ENCODE results near the gene OR5B2. TPM values are rescaled to one million over a fixed set of nuclear protein-coding genes. Genes with fewer than 3 reads are reported as not detected.

Gene OR5B2
- total RNA-seq, 2 experiments from 2014 or later: not detected

GRCh38 chr11:58395581-58395980 lies 32.3 kb downstream of the OR5B2 start:
- Mint-ChIP-seq H3K9me3 (no peaks in the 10 kb centered on the region), H3K4me1 (no peaks in the 10 kb centered on the region), H3K4me3 (no peak overlapping the region), H3K27ac (no peak overlapping the region), H3K27me3 (no peaks in the 10 kb centered on the region), H3K36me3 (ENCODE audit: low read depth) (no peaks in the 10 kb centered on the region)
- CTCF ChIA-PET: no interaction called here
- POLR2A ChIA-PET: no interaction called here
- DNase-seq: no peak

GRCh38 chr11:58394195-58394594 lies 33.7 kb downstream of the OR5B2 start:
- no peaks in the 10 kb centered on the region for H3K27me3 Mint-ChIP-seq
- H3K4me1 Mint-ChIP-seq: no peaks in the 10 kb centered on the region
- no peaks in the 10 kb centered on the region for H3K36me3 Mint-ChIP-seq (ENCODE audit: low read depth)
- no peak overlapping the region for H3K27ac Mint-ChIP-seq
- H3K9me3 Mint-ChIP-seq: no peaks in the 10 kb centered on the region
- ChIA-PET POLR2A (no interaction called here), CTCF (no interaction called here)
- no peak overlapping the region for H3K4me3 Mint-ChIP-seq
- DNase-seq: no peak

GRCh38 chr11:58392746-58393145 lies 35.2 kb downstream of the OR5B2 start:
- H3K4me3 Mint-ChIP-seq: no peak overlapping the region
- no peaks in the 10 kb centered on the region for H3K9me3 Mint-ChIP-seq
- no peak overlapping the region for H3K27ac Mint-ChIP-seq
- no peaks in the 10 kb centered on the region for H3K27me3 Mint-ChIP-seq
- DNase-seq: no peak
- H3K36me3 Mint-ChIP-seq (ENCODE audit: low read depth): no peaks in the 10 kb centered on the region
- POLR2A ChIA-PET: no interaction called here
- H3K4me1 Mint-ChIP-seq: no peaks in the 10 kb centered on the region
- CTCF ChIA-PET: no interaction called here

GRCh38 chr11:58391879-58392278 lies 36.0 kb downstream of the OR5B2 start:
- CTCF ChIA-PET: no interaction called here
- no peaks in the 10 kb centered on the region for H3K4me1 Mint-ChIP-seq
- no peak overlapping the region for H3K4me3 Mint-ChIP-seq
- POLR2A ChIA-PET: no interaction called here
- DNase-seq: no peak
- no peaks in the 10 kb centered on the region for H3K9me3 Mint-ChIP-seq
- H3K27me3 Mint-ChIP-seq: no peaks in the 10 kb centered on the region
- no peak overlapping the region for H3K27ac Mint-ChIP-seq
- H3K36me3 Mint-ChIP-seq (ENCODE audit: low read depth): no peaks in the 10 kb centered on the region

GRCh38 chr11:58390551-58391063 lies 37.3 kb downstream of the OR5B2 start:
- ChIA-PET POLR2A (no interaction called here), CTCF (no interaction called here)
- H3K27ac Mint-ChIP-seq: no peak overlapping the region
- H3K36me3 Mint-ChIP-seq (ENCODE audit: low read depth): no peaks in the 10 kb centered on the region
- no peaks in the 10 kb centered on the region for H3K9me3 Mint-ChIP-seq
- no peak overlapping the region for H3K4me3 Mint-ChIP-seq
- DNase-seq: no peak
- no peaks in the 10 kb centered on the region for H3K27me3 Mint-ChIP-seq
- no peaks in the 10 kb centered on the region for H3K4me1 Mint-ChIP-seq

Other genes starting within 250 kb of the OR5B2 start
- gene OR9Q2, start 239.1 kb downstream of the OR5B2 start, total RNA-seq: not detected
- gene OR1S2, start 224.0 kb downstream of the OR5B2 start, total RNA-seq: not detected
- gene OR1S1, start 215.4 kb downstream of the OR5B2 start, total RNA-seq: not detected
- gene OR10Q1, start 199.2 kb downstream of the OR5B2 start, total RNA-seq: not detected
- not detected for gene OR10W1, start 159.9 kb downstream of the OR5B2 start, total RNA-seq
- not detected for gene OR5B17, start 69.1 kb downstream of the OR5B2 start, total RNA-seq
- not detected for gene OR5B3, start 21.2 kb downstream of the OR5B2 start, total RNA-seq
- not detected for gene OR5B12, start 14.1 kb upstream of the OR5B2 start, total RNA-seq
- gene OR5B21, start 80.0 kb upstream of the OR5B2 start, total RNA-seq: under 1 TPM; 0.25 to 0.35 TPM
- gene LPXN, start 147.7 kb upstream of the OR5B2 start, total RNA-seq: 100 to 1,000 TPM; 137 to 138 TPM
- gene ZFP91, start 150.9 kb upstream of the OR5B2 start, total RNA-seq: 10 to 100 TPM; 53.5 to 55.2 TPM
- gene CNTF, start 194.5 kb upstream of the OR5B2 start, total RNA-seq: 1 to 10 TPM; 2.3 to 2.4 TPM